ENCODE measurements around the gene PLA2G2F.

The PLA2G2F gene

GRCh38 chr1:20107351-20107750, 31.8 kb upstream of the PLA2G2F start:
- Mint-ChIP-seq H3K9me3 (no peaks in the 10 kb centered on the region), H3K27ac (no peak overlapping the region), H3K36me3 (ENCODE audit: insufficient read depth) (no peaks in the 10 kb centered on the region), H3K4me1 (ENCODE audit: low read depth in 2 of 2) (no peaks in the 10 kb centered on the region), H3K27me3 (peaks cover 8 to 35% of the 10 kb centered on the region in 2 donors), H3K4me3 (no peak overlapping the region)
- ATAC-seq (replicated peaks) = no peak
- no peak for DNase-seq

- Mint-ChIP-seq H3K27me3 (peaks cover 12 to 40% of the 10 kb centered on the region in 2 donors), H3K4me1 (ENCODE audit: low read depth in 2 of 2) (no peaks in the 10 kb centered on the region), H3K9me3 (no peaks in the 10 kb centered on the region), H3K27ac (no peak overlapping the region), H3K36me3 (ENCODE audit: insufficient read depth) (no peaks in the 10 kb centered on the region), H3K4me3 (no peak overlapping the region)
- ATAC-seq (replicated peaks) (no peak), DNase-seq (no peak)
Measured at GRCh38 chr1:20107796-20108195, 31.3 kb upstream of the PLA2G2F start.

- no peaks in the 10 kb centered on the region for H3K4me1 Mint-ChIP-seq (ENCODE audit: low read depth in 2 of 2)
- DNase-seq = no peak
- no peak overlapping the region for H3K27ac Mint-ChIP-seq
Measured at GRCh38 chr1:20108366-20109123, 30.6 kb upstream of the PLA2G2F start.

GRCh38 chr1:20109223-20109856, 29.8 kb upstream of the PLA2G2F start:
- ATAC-seq (replicated peaks) (no peak), DNase-seq (no peak)
- Mint-ChIP-seq H3K9me3 (no peaks in the 10 kb centered on the region), H3K4me1 (ENCODE audit: low read depth in 2 of 2) (no peaks in the 10 kb centered on the region), H3K27me3 (peaks cover 23 to 55% of the 10 kb centered on the region in 2 donors), H3K36me3 (ENCODE audit: insufficient read depth) (no peaks in the 10 kb centered on the region), H3K27ac (no peak overlapping the region), H3K4me3 (no peak overlapping the region)

More at GRCh38 chr1:20108366-20109123, 30.6 kb upstream of the PLA2G2F start:
- no peak overlapping the region for H3K4me3 Mint-ChIP-seq
- H3K27me3 Mint-ChIP-seq = peaks cover 19 to 47% of the 10 kb centered on the region in 2 donors
- no peaks in the 10 kb centered on the region for H3K9me3 Mint-ChIP-seq
- H3K36me3 Mint-ChIP-seq (ENCODE audit: insufficient read depth) = no peaks in the 10 kb centered on the region
- no peak for ATAC-seq (replicated peaks)

- Mint-ChIP-seq H3K4me1 (ENCODE audit: low read depth in 2 of 2) (no peaks in the 10 kb centered on the region), H3K27me3 (peaks cover 25 to 69% of the 10 kb centered on the region in 2 donors), H3K27ac (no peak overlapping the region), H3K36me3 (ENCODE audit: insufficient read depth) (no peaks in the 10 kb centered on the region), H3K9me3 (no peaks in the 10 kb centered on the region), H3K4me3 (no peak overlapping the region)
- no peak for DNase-seq
- no peak for ATAC-seq (replicated peaks)
Measured at GRCh38 chr1:20110679-20111078, 28.4 kb upstream of the PLA2G2F start.

- H3K27ac Mint-ChIP-seq = no peak overlapping the region
- no peak overlapping the region for H3K4me3 Mint-ChIP-seq
- no peaks in the 10 kb centered on the region for H3K9me3 Mint-ChIP-seq
- no peaks in the 10 kb centered on the region for H3K4me1 Mint-ChIP-seq (ENCODE audit: low read depth in 2 of 2)
- no peaks in the 10 kb centered on the region for H3K36me3 Mint-ChIP-seq (ENCODE audit: insufficient read depth)
- DNase-seq (no peak), ATAC-seq (replicated peaks) (no peak)
- H3K27me3 Mint-ChIP-seq = peaks cover 32 to 76% of the 10 kb centered on the region in 2 donors
Measured at GRCh38 chr1:20111452-20111851, 27.7 kb upstream of the PLA2G2F start.

GRCh38 chr1:20112279-20113000, 26.7 kb upstream of the PLA2G2F start:
- H3K4me3 Mint-ChIP-seq = no peak overlapping the region
- H3K4me1 Mint-ChIP-seq (ENCODE audit: low read depth in 2 of 2) = no peaks in the 10 kb centered on the region
- no peak for ATAC-seq (replicated peaks)
- H3K27me3 Mint-ChIP-seq = peaks cover 36 to 84% of the 10 kb centered on the region in 2 donors
- no peak overlapping the region for H3K27ac Mint-ChIP-seq
- H3K9me3 Mint-ChIP-seq = no peaks in the 10 kb centered on the region
- no peak for DNase-seq
- no peaks in the 10 kb centered on the region for H3K36me3 Mint-ChIP-seq (ENCODE audit: insufficient read depth)

GRCh38 chr1:20114021-20114648, 25.0 kb upstream of the PLA2G2F start:
- H3K27me3 Mint-ChIP-seq = peaks cover 31 to 88% of the 10 kb centered on the region in 2 donors
- no peak for ATAC-seq (replicated peaks)
- no peaks in the 10 kb centered on the region for H3K36me3 Mint-ChIP-seq (ENCODE audit: insufficient read depth)
- H3K4me3 Mint-ChIP-seq = no peak overlapping the region
- no peak for DNase-seq
- H3K4me1 Mint-ChIP-seq (ENCODE audit: low read depth in 2 of 2) = no peaks in the 10 kb centered on the region
- no peak overlapping the region for H3K27ac Mint-ChIP-seq
- no peaks in the 10 kb centered on the region for H3K9me3 Mint-ChIP-seq

- no peaks in the 10 kb centered on the region for H3K9me3 Mint-ChIP-seq
- DNase-seq = no peak
- peaks cover 39 to 88% of the 10 kb centered on the region in 2 donors for H3K27me3 Mint-ChIP-seq
- H3K4me3 Mint-ChIP-seq = no peak overlapping the region
- ATAC-seq (replicated peaks) = no peak
- no peaks in the 10 kb centered on the region for H3K36me3 Mint-ChIP-seq (ENCODE audit: insufficient read depth)
- H3K4me1 Mint-ChIP-seq (ENCODE audit: low read depth in 2 of 2) = no peaks in the 10 kb centered on the region
- H3K27ac Mint-ChIP-seq = no peak overlapping the region
Measured at GRCh38 chr1:20115479-20115878, 23.6 kb upstream of the PLA2G2F start.

- DNase-seq (no peak), ATAC-seq (replicated peaks) (no peak)
- H3K27ac Mint-ChIP-seq = no peak overlapping the region
- no peak overlapping the region for H3K4me3 Mint-ChIP-seq
- no peaks in the 10 kb centered on the region for H3K9me3 Mint-ChIP-seq
- no peaks in the 10 kb centered on the region for H3K36me3 Mint-ChIP-seq (ENCODE audit: insufficient read depth)
- no peaks in the 10 kb centered on the region for H3K4me1 Mint-ChIP-seq (ENCODE audit: low read depth in 2 of 2)
- H3K27me3 Mint-ChIP-seq = peaks cover 42 to 87% of the 10 kb centered on the region in 2 donors
Measured at GRCh38 chr1:20115916-20116315, 23.2 kb upstream of the PLA2G2F start.

- DNase-seq (no peak), ATAC-seq (replicated peaks) (no peak)
- Mint-ChIP-seq H3K4me1 (ENCODE audit: low read depth in 2 of 2) (no peaks in the 10 kb centered on the region), H3K27me3 (peaks cover 54 to 96% of the 10 kb centered on the region in 2 donors), H3K9me3 (no peaks in the 10 kb centered on the region), H3K36me3 (ENCODE audit: insufficient read depth) (no peaks in the 10 kb centered on the region), H3K27ac (no peak overlapping the region), H3K4me3 (no peak overlapping the region)
Measured at GRCh38 chr1:20117236-20117635, 21.9 kb upstream of the PLA2G2F start.

GRCh38 chr1:20119347-20119746, 19.8 kb upstream of the PLA2G2F start, which contains the start of gene PLA2G2D:
Gene PLA2G2D, minus strand, starts transcription at chr1:20119536. Its CDS starts 38 bp downstream, at chr1:20119498.
- Mint-ChIP-seq H3K27ac (no peak within 1 kb of the TSS), H3K9me3 (no peaks in the 10 kb centered on the region), H3K4me3 (no peak within 1 kb of the TSS), H3K4me1 (ENCODE audit: low read depth in 2 of 2) (no peaks in the 10 kb centered on the region), H3K27me3 (peaks cover 41 to 88% of the 10 kb centered on the region in 2 donors), H3K36me3 (ENCODE audit: insufficient read depth) (no peaks in the 10 kb centered on the region)
- ATAC-seq (replicated peaks) (no peak), DNase-seq (no peak)

GRCh38 chr1:20120796-20121195, 18.3 kb upstream of the PLA2G2F start:
- no peaks in the 10 kb centered on the region for H3K36me3 Mint-ChIP-seq (ENCODE audit: insufficient read depth)
- no peak for ATAC-seq (replicated peaks)
- no peaks in the 10 kb centered on the region for H3K4me1 Mint-ChIP-seq (ENCODE audit: low read depth in 2 of 2)
- DNase-seq = no peak
- H3K4me3 Mint-ChIP-seq = no peak overlapping the region
- H3K27ac Mint-ChIP-seq = no peak overlapping the region
- H3K9me3 Mint-ChIP-seq = no peaks in the 10 kb centered on the region
- H3K27me3 Mint-ChIP-seq = peaks cover 47 to 85% of the 10 kb centered on the region in 2 donors
